GM19193 (cell line): ENCODE data around the gene TXNDC8.

Experiments
- POLR2A ChIP-seq: IDR thresholded peaks from 4 replicates; pipeline ENCODE4 v1.6.1; 2011; ENCODE audit not compliant: insufficient read depth, insufficient read length; ENCODE audit errors: extremely low read depth

Gene TXNDC8

DNA sequence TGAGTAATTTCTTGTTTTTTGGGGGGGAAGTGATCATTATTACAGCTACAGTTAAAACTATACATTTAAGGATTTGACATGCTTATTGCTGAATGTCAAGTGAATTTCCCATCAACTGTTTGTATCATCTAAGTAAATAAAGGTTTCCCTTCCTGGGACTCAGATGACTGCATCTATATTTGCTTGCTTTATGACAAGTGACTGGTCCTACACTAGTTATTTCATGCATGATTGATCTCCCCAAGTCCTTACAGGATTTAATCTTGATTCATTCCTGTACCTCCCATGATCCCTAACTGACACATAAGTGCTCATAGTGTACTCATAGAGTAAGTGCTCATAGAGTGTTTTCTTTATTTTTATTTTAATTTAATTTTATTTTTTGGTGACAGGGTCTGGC, 2.8 kb downstream of the TXNDC8 start:
- TF ChIP-seq POLR2A = no peak

DNA sequence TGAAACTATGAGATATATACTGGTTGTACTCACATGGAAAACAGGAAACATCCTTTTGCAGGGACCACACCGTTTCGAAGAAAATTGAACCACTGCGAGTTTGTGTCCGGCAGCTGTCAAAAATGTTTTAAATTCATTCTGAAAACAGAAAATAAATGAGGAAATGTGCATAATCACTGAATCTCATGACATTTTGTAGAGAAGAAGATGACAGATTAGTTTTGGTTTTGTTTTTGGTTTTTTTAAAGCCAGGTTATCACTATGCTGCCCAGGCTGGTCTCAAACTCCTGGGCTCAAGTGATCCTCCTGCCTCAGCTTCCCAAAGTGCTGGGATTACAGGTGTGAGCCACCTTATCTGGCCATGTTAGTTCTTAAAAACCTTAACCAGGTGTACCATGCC, 3.5 kb downstream of the TXNDC8 start:
- TF ChIP-seq POLR2A = no peak

GRCh38 chr9:110332766-110333165, 4.9 kb downstream of the TXNDC8 start:
- TF ChIP-seq POLR2A = no peak

- no peak for TF ChIP-seq POLR2A
Measured at GRCh38 chr9:110330484-110331105, 7.1 kb downstream of the TXNDC8 start.

DNA sequence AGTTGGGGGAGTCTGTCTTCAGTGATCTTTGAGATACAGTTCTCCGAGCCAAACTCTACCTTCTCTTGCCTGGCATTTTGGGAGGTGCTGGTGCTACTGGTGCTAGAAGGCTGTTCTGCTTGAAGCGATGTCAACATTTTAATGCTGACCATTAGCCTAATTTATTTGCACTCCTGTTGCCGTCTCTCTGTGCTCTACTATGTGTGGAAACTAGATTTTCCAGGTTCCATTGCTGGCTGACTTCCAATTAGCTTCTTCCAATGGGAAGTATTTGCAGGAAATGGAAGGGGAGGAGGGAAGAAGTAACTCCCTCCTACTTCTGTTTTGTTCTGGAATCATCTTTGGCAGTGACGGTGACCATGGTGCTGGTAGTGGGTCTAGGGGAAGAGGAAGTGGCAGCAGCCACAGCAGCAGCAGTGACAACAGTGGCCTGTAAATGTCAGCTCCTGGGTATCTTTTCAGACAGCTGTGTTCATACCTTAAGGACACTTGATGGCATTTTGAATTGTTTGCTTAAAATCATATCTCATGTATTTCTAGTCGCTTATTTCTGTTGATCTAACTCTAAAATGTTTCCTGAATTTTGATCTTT, 7.9 kb downstream of the TXNDC8 start:
- TF ChIP-seq POLR2A = no peak

DNA sequence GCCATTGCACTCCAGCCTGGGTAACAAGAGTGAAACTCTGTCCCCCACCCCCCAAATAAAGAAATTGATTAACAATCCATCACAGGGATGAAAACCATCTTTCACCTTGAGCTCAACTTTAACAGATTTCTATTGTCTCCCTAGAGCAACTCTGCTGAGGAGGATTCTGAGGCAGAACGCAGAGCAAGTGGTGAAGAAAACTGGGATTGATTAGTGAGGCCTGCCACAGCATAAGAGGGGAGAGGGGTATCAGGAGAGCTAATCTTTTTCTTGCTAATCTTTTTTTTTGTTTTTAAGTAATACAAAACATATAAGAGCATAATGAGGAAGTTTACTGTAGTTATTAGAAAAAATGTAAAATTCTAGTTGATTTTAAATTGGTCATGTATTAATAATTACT, 8.9 kb downstream of the TXNDC8 start:
- TF ChIP-seq POLR2A = no peak

DNA sequence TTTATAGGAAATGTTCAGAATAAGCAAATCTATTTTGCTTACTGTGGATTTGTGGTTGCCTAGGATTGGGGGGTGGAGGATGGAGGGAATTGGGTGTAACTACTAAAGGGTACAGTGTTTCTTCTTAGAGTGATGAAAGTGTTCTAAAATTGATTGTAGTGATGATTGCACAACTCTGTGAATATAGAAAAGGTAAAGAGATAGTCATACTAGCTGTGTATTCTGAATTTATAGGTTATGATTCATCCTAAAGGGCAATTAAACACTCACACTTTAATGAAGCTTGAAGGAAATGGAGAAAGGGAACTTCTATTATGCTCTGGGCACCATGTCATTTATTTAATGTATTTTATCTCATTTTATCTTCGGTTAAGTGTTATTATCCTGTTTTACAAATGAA, 9.9 kb downstream of the TXNDC8 start:
- TF ChIP-seq POLR2A = no peak

- TF ChIP-seq POLR2A = no peak
Measured at GRCh38 chr9:110323818-110324217, 13.8 kb downstream of the TXNDC8 start.

- no peak for TF ChIP-seq POLR2A
Measured at GRCh38 chr9:110320651-110321445, 16.8 kb downstream of the TXNDC8 start.

GRCh38 chr9:110319781-110320492, 17.7 kb downstream of the TXNDC8 start:
- no peak for TF ChIP-seq POLR2A

DNA sequence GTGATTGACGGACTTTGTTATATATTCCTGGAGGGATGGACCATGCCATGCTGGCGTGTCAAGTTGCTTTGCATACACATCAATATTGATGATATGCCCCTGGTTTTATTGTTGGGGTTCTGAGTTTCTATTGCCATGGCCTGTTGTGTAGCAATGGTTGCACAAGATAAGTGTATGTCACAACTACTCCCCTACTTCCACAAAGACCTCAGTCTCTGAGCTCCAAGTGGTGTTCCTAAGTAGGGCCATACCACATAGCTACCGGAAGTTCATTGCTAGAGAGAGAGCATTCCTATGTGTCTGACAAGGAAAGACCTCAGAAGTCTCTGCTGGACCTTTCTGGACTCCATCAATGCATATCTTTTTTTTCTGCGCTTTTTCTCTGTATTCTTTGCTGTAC, 19.8 kb downstream of the TXNDC8 start:
- no peak for TF ChIP-seq POLR2A

DNA sequence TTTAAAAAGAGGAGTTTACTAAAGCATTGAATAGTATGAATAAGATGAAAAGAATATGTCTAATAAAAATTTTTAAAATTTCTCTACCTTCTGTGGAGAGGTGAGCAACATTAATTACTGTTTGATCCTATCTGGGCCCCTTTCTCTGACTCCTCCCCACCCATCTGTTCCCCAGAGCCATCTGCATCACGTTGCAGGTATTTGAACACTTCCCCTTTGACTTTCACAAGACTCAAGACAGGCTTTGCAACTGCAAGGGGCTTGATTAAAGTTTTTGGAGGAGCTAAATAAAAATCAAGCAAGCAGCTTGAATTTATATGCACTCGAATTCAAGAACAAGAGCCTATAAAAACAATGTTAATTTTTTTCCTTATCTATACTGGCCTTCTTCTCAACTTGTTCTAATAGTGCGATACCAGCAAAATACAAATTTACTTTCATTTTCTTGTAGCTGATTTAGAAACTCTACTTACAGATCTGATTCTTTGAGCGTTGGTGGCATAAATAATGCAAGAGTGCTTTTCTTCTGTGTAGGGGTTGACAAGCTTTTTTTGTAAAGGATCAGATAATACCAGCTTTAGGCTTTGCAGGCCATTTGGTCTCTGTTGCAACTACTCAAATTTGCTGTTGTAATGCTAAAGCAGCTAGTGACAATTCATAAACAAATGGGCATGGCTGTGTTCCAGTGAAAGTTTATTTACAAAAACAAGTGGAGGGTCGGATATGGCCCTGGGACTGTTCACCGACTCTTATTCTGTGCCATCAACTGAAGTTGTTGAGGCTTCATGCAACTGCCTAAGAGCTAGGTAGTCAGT, 21.2 kb downstream of the TXNDC8 start:
- no peak for TF ChIP-seq POLR2A

GRCh38 chr9:110309681-110310080, 28.0 kb downstream of the TXNDC8 start:
- no peak for TF ChIP-seq POLR2A

DNA sequence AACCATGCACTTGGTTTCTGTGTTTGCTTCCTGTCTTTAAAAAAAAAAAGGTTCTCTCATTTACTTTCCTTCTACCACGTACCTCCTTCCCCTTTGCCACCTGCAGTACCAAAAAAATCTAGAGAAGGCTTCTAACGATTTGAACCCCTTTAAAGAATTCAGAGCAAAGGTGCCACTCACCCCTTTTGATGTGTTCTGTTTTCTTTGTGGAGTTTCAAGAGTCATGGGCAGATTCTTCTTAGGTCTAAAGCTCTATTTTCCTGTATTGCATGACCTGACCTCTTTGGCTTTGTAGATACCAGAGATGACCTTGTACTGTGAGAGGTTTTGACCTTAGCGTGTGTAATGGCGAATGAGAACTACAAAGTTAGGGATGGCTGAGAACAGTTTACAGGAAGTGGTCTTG, 29.0 kb downstream of the TXNDC8 start:
- TF ChIP-seq POLR2A = no peak

GRCh38 chr9:110307191-110307590, 30.5 kb downstream of the TXNDC8 start:
- no peak for TF ChIP-seq POLR2A
